Pancreas (tissue), 10 donors: ENCODE measurements around the gene PGPEP1. TPM values are rescaled to one million over a fixed set of nuclear protein-coding genes. Genes with fewer than 3 reads are reported as not detected.
A peak's percentile ranks its signal among the peaks of the same experiment; 100 is the strongest.
"Not testable (repeated sequence)": the region's sequence is repeated elsewhere in the genome, so short reads cannot be mapped to it uniquely, and the experiment has no call there.

Source experiments
- ATAC-seq, 4 donors: fragments of 200-7000 bp; cut with Tn5 transposase; one replicate each; pipeline versions ENCODE4 v1.8.0 to v1.9.1; 2020; ENCODE audit warnings: mild to moderate bottlenecking in 4 of 4, moderate library complexity in 4 of 4
- DNase-seq, 6 donors: peaks; one replicate each; pipeline ENCODE4 v3.0.0-alpha.2; 2020
- FAIRE-seq: peaks from 2 replicates; lab custom pipeline; 2012; peaks lifted over from hg19 to GRCh38; lab: Jason Lieb, UNC
- H3K27ac ChIP-seq, 4 donors: fragments of 200-600 bp; sonication (generic); 1 replicate in 3 of 4; 2 replicates in 1 of 4; pipeline versions ENCODE4 v1.5.0 to v1.8.0; 2020
- H3K27me3 ChIP-seq, 4 donors: fragments of 200-600 bp; one replicate each; pipeline ENCODE4 v1.8.0; 2021
- H3K36me3 ChIP-seq, 3 donors: fragments of 200-600 bp; sonication (generic) in 1 of 3; one replicate each; pipeline versions ENCODE4 v1.5.0 to v1.8.0; 2020 to 2021
- H3K4me1 ChIP-seq, 3 donors: fragments of 200-600 bp; one replicate each; pipeline ENCODE4 v1.8.0; 2021
- H3K4me3 ChIP-seq, 4 donors: fragments of 200-600 bp; sonication (generic) in 2 of 4; one replicate each; pipeline versions ENCODE4 v1.5.0 to v1.8.0; 2020 to 2021
- H3K9me3 ChIP-seq, 4 donors: fragments of 200-600 bp; one replicate each; pipeline ENCODE4 v1.8.0; 2021
- WGBS, 2 donors: extraction: QIAGEN DNeasy Blood & Tissue Kit; methylation state at CpG; one replicate each; pipeline ENCODE4 v1.1.7; 2013; 5-methylcytosine and 5-hydroxymethylcytosine counted together
- intact Hi-C, 3 donors: fragments of 100-400 bp; cut with DNase I; formaldehyde crosslinking; loops; one replicate each; pipeline versions ENCODE4 v1.11.1 to v1.14.2; 2022
- polyA plus RNA-seq, 2 donors: library from polyadenylated mRNA; stranded (reverse); fragments of 200-250 nt; gene quantifications; one replicate each; pipeline ENCODE4 v1.2.3, GENCODE V29; 2013
- total RNA-seq, 6 donors: library from RNA; stranded (reverse); fragmentation: NEBNext Ultra II Directional in 4 of 6; extraction: Animal tissue kit (Norgen Biotek cat#: 25700) in 4 of 6; gene quantifications; one replicate each; pipeline versions ENCODE4 v1.2.1 to v1.2.4, GENCODE V29; 2021 to 2023
- TF ChIP-seq, protein P1 (sequence below), 4 donors: fragments of 200-600 bp; sonication (generic) in 3 of 4; IDR thresholded peaks; one replicate each; pipeline versions ENCODE4 v1.5.0 to v1.8.0; 2021; ENCODE audit warnings: antibody characterized with exemption in 4 of 4
- donor health status: healthy with polysubstance abuse.
- donor health status: DM: no; HTN: no; CAD: no; lungs with moderate emphysema.
- donor health status: DM: no; HTN: no; CAD: no.
- donor health status: control.
- donor health status: control.
- donor health status: Bipolar disorder and iron deficiency.
- donor health status: DM: yes; HTN: yes; CAD: no.
- donor health status: DM: no; HTN: no; CAD: no.
- donor health status: DM: no; HTN: no; CAD: no.
- donor health status: DM: yes; HTN: yes; CAD: no.

Gene PGPEP1
- total and polyA plus RNA-seq, 8 donors, result 10.4 to 44.4 (median 36.7) TPM

DNA sequence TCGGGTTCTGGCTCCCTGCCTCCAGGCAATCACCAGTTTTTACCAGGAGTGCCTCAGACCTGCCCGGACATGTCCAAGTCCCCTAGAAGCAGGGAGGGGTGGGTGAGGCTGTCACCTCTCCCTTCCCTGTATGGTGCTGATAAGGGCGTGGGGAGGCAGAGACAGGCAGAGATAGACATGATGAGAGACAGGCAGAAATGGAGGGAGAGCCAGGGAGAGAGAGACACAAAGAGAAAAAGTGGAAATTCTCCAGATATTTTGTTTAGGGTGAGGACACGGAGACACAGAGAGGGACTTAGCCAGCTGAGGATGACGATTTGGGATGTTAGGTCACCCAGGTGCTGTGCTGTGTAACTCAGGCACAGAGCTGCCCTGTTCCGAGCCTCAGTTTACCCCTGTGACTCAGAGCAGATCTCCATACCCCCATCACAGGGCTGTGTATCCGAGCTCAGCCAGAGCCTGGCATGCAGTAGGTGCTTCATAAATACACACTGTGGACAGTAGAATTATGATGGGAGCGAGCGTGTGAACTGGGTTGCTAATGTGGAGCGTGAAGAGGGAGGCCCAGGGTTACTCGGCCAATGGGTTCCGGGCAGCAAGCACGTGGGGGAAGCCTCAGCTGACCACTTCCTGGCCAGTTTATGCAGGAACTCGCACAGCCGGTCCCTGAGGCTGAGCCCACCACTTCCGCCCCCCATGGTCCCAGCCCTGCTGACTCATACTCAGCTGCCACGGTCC lies 33.7 kb downstream of the PGPEP1 start:
- peak overlapping the region; percentile 39 to 93 (median 80) for H3K27ac ChIP-seq
- intact Hi-C loops, result no loop called here
- no peaks in the 10 kb centered on the region for H3K27me3 ChIP-seq
- FAIRE-seq, result no peak
- no peaks in the 10 kb centered on the region for H3K9me3 ChIP-seq
- peaks cover 32 to 47% (median 41%) of the 10 kb centered on the region in 3 donors for H3K4me1 ChIP-seq
- TF ChIP-seq, protein P1, sequence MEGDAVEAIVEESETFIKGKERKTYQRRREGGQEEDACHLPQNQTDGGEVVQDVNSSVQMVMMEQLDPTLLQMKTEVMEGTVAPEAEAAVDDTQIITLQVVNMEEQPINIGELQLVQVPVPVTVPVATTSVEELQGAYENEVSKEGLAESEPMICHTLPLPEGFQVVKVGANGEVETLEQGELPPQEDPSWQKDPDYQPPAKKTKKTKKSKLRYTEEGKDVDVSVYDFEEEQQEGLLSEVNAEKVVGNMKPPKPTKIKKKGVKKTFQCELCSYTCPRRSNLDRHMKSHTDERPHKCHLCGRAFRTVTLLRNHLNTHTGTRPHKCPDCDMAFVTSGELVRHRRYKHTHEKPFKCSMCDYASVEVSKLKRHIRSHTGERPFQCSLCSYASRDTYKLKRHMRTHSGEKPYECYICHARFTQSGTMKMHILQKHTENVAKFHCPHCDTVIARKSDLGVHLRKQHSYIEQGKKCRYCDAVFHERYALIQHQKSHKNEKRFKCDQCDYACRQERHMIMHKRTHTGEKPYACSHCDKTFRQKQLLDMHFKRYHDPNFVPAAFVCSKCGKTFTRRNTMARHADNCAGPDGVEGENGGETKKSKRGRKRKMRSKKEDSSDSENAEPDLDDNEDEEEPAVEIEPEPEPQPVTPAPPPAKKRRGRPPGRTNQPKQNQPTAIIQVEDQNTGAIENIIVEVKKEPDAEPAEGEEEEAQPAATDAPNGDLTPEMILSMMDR (IDR thresholded peaks at IDR 0.05), result no peak
- peak; percentile 85 to 91 (median 88) for DNase-seq
- 30 to 34% methylated on average over 16 to 17 of the region's 17 CpGs for WGBS, 2 donors
- H3K36me3 ChIP-seq, result no peaks in the 10 kb centered on the region
- H3K4me3 ChIP-seq, result no peak overlapping the region
- ATAC-seq, result peak; percentile 66 to 85 (median 73)

DNA sequence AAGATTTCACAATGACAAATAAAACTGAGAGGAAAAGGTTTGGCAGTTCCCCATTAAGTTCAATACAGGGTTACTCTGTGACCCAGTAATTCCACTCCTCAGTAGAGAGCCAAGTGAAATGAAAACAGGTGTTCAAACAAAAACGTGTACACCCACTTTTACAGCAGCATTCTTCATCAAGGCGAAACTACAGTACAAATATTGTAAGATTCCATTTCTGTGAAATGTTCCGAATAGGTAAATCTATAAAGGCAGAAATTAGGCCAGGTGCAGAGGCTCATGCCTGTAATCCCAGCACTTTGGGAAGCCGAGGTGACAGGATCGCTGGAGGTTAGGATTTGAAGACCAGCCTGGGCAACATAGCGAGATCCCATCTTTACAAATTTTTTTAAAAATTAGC lies 36.6 kb downstream of the PGPEP1 start:
- Histone ChIP-seq H3K9me3 (no peaks in the 10 kb centered on the region), H3K27me3 (no peaks in the 10 kb centered on the region), H3K4me3 (no peak overlapping the region), H3K36me3 (no peaks in the 10 kb centered on the region), H3K4me1 (peaks cover 40 to 59% (median 53%) of the 10 kb centered on the region in 3 donors), H3K27ac (peak overlapping the region; percentile 64 to 93 (median 80))
- TF ChIP-seq, protein P1 (IDR thresholded peaks at IDR 0.05), result no peak
- 12 to 23% methylated on average over 6 of the region's 6 CpGs for WGBS, 2 donors
- DNase-seq (peak in 4 of 6 donors; percentile 45 to 72 (median 64)), FAIRE-seq (no peak), ATAC-seq (peak; percentile 57 to 70 (median 65))
- intact Hi-C loops, result no loop called here

DNA sequence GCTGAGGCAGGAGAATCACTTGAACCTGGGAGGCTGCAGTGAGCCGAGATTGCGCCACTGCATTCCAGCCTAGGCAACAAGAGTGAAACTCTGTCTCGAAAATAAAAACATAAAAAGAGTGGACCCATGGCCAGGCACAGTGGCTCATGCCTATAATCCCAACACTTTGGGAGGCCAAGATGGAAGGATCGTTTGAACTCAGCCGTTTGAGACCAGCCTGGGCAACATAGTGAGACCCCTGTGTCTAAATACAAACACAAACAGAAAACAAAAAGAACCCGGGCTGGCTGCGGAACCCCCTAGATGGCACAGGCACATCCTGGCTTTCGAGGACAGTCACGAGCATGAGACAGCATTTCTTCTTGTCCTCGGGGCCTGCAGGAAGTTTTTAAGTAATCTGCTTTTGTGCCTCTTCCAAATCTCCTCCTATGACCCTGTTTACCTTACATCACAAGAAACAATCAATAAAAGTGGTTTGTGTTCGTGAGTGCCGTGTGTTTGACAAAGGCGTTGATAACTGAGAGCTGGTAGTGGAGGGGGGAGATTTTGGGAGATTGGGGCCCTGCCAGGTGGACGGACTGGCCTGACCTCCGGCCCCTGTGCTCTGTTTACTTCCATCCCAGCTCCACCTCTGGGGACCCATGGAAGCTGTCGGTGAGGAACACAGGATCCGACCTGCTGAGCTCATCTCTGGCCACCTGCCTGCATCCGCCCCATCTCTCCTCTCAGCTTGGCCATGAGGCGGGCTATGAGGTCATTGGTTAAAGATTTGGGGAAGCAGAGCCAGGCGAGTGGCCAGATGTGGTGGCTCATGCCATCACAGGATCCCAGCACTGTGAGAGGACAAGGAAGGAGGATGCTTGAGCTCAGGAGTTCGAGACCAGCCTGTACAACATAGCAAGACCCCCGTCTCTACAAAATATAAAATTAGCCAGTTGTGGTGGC lies 39.7 kb downstream of the PGPEP1 start:
- intact Hi-C loops, result no loop called here
- DNase-seq, result peak; percentile 83 to 97 (median 96)
- FAIRE-seq, result no peak
- WGBS, 2 donors, result 26% methylated on average over 22 of the region's 22 CpGs
- TF ChIP-seq, protein P1 (IDR thresholded peaks at IDR 0.05), result no peak
- peak overlapping the region; percentile 37 to 93 (median 78) for H3K27ac ChIP-seq
- peak; percentile 75 to 88 (median 83) for ATAC-seq
- H3K27me3 ChIP-seq, result no peaks in the 10 kb centered on the region
- H3K4me3 ChIP-seq, result no peak overlapping the region
- H3K36me3 ChIP-seq, result no peaks in the 10 kb centered on the region
- peaks cover 26 to 58% (median 37%) of the 10 kb centered on the region in 3 donors for H3K4me1 ChIP-seq
- no peaks in the 10 kb centered on the region for H3K9me3 ChIP-seq

DNA sequence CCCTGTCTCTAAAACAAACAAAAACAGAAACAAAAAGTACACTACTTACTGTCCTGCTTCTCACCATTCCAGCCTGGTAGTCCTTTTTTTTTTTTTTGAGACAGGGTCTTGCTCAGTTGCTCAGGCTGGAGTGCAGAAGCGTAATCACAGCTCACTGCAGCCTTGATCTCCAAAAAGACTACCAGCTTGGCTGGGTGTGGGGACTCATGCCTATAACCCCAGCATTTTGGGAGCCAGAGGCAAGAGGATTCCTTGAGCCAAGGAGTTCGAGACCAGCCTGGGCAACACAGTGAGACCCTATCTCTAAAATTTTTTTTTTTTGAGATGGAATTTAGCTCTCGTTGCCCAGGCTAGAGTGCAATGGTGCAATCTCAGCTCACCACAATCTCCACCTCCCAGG lies 40.4 kb downstream of the PGPEP1 start:
- TF ChIP-seq, protein P1 (IDR thresholded peaks at IDR 0.05), result no peak
- peak overlapping the region; percentile 37 to 93 (median 78) for H3K27ac ChIP-seq
- DNase-seq (no peak), ATAC-seq (no peak), FAIRE-seq (no peak)
- H3K27me3 ChIP-seq, result no peaks in the 10 kb centered on the region
- intact Hi-C loops, result no loop called here
- no peaks in the 10 kb centered on the region for H3K9me3 ChIP-seq
- no peaks in the 10 kb centered on the region for H3K36me3 ChIP-seq
- 70 to 78% methylated on average over 3 of the region's 3 CpGs for WGBS, 2 donors
- peaks cover 26 to 60% (median 35%) of the 10 kb centered on the region in 3 donors for H3K4me1 ChIP-seq
- H3K4me3 ChIP-seq, result no peak overlapping the region

DNA sequence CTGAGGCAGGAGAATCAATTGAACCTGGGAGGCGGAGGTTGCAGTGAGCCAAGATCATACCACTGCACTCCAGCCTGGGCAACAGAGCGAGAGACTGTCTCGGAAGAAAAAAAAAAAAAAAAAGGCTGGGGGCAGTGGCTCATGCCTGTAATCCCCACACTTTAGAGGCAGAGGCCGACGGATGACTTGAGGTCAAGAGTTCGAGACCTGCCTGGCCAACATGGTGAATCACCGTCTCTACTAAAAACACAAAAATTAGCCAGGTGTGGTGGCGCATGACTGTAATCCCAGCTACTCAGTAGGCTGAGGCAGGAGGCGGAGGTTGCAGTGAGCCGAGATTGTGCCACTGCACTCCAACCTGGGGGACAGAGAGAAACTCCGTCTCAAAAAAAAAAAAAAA lies 43.2 kb downstream of the PGPEP1 start:
- ATAC-seq, H3K9me3 ChIP-seq, FAIRE-seq, H3K27me3 ChIP-seq, H3K4me3 ChIP-seq, H3K36me3 ChIP-seq, intact Hi-C loops, H3K27ac ChIP-seq: not testable (repeated sequence)
- peak in 1 of 6 donors; percentile 11 for DNase-seq
- WGBS, 2 donors, result 94 to 96% methylated on average over 11 of the region's 11 CpGs
- peaks cover 18 to 36% (median 19%) of the 10 kb centered on the region in 3 donors for H3K4me1 ChIP-seq
